PC-9 (cell line): ENCODE data around the gene NBEA. TPM values are rescaled to one million over a fixed set of nuclear protein-coding genes. Genes with fewer than 3 reads are reported as not detected.
A peak's percentile ranks its signal among the peaks of the same experiment; 100 is the strongest.

Experiments used
- BruUV-seq: library from RNA; stranded (reverse); fragments of 400-500 nt; replicated peaks from 2 replicates; lab custom pipeline; 2021; lab: Mats Ljungman, UMichigan
- CTCF ChIA-PET: fragments of 300-600 bp; sonication (Branson Sonifier 250); formaldehyde crosslinking; loops from one replicate; lab custom pipeline; 2022; ENCODE audit warnings: antibody characterized with exemption; lab: Charles Lee
- POLR2A ChIA-PET: fragments of 300-600 bp; sonication (Branson Sonifier 250); formaldehyde crosslinking; loops from one replicate; lab custom pipeline; 2022; ENCODE audit warnings: antibody characterized with exemption; ENCODE audit not compliant: unreplicated experiment; lab: Charles Lee
- DNase-seq, 2 experiments: peaks; one replicate each; pipeline versions ENCODE4 v3.0.0 to v3.0.0-alpha.2; 2015 to 2022; ENCODE audit warnings: mixed read lengths in 1 of 2
- H2AFZ ChIP-seq: fragments of 200-600 bp; sonication (generic); 2 replicates; pipeline ENCODE4 v1.8.1; 2017; ENCODE audit warnings: antibody characterized with exemption
- H3F3A ChIP-seq: fragments of 200-600 bp; sonication (generic); 2 replicates; pipeline ENCODE4 v1.8.1; 2017; ENCODE audit warnings: antibody characterized with exemption, mild to moderate bottlenecking, low read depth; ENCODE audit not compliant: insufficient read depth
- H3K27ac ChIP-seq: fragments of 200-600 bp; sonication (generic); 2 replicates; pipeline ENCODE4 v1.6.1; 2016; ENCODE audit warnings: mixed run types
- H3K27me3 ChIP-seq: fragments of 200-600 bp; sonication (generic); 2 replicates; pipeline ENCODE4 v1.6.1; 2016; ENCODE audit warnings: low read depth, mixed run types; ENCODE audit not compliant: insufficient read depth
- H3K36me3 ChIP-seq: fragments of 200-600 bp; sonication (generic); 2 replicates; pipeline ENCODE4 v1.6.1; 2016; ENCODE audit warnings: low read depth, mixed run types
- H3K4me1 ChIP-seq: fragments of 200-600 bp; sonication (generic); replicated peaks from 2 replicates; pipeline ENCODE4 v1.6.1; 2016; ENCODE audit warnings: mixed run types; ENCODE audit not compliant: insufficient read depth
- H3K4me2 ChIP-seq: fragments of 200-600 bp; sonication (generic); 2 replicates; pipeline ENCODE4 v1.6.1; 2017; ENCODE audit warnings: mixed run types
- H3K4me3 ChIP-seq: fragments of 200-600 bp; sonication (generic); 2 replicates; pipeline ENCODE4 v1.6.1; 2016; ENCODE audit warnings: mixed run types
- H3K79me2 ChIP-seq: fragments of 200-600 bp; sonication (generic); 2 replicates; pipeline ENCODE4 v1.6.1; 2017; ENCODE audit warnings: low read depth, mixed run types
- H3K9me2 ChIP-seq: fragments of 200-600 bp; sonication (generic); 2 replicates; pipeline ENCODE4 v1.8.1; 2017; ENCODE audit warnings: mild to moderate bottlenecking; ENCODE audit not compliant: insufficient read depth
- H3K9me3 ChIP-seq: fragments of 200-600 bp; sonication (generic); 2 replicates; pipeline ENCODE4 v1.8.1; 2016; ENCODE audit warnings: low read depth; ENCODE audit not compliant: insufficient read depth
- H4K20me1 ChIP-seq: fragments of 200-600 bp; sonication (generic); 2 replicates; pipeline ENCODE4 v1.8.1; 2017; ENCODE audit not compliant: insufficient read depth
- EZH2 ChIP-seq: fragments of 200-600 bp; sonication (generic); IDR thresholded peaks from 2 replicates; pipeline ENCODE4 v1.8.0; 2017; ENCODE audit warnings: antibody characterized with exemption, low read depth
- intact Hi-C: fragments of 100-400 bp; cut with micrococcal nuclease; formaldehyde crosslinking; loops from one replicate; pipeline ENCODE4 v1.10.0; 2022; ENCODE audit not compliant: unreplicated experiment
- total RNA-seq: library from RNA; stranded (reverse); gene quantifications from 2 replicates; pipeline ENCODE4 v1.2.3, GENCODE V29; 2021
- TF ChIP-seq, protein P1 (sequence below): fragments of 200-600 bp; sonication (generic); conservative IDR thresholded peaks from 2 replicates; pipeline ENCODE4 v1.6.1; 2017; ENCODE audit warnings: mixed run types, antibody characterized with exemption, mild to moderate bottlenecking, moderate library complexity

Gene NBEA
- total RNA-seq, 1 experiment from 2014 or later = 4.0 TPM

DNA sequence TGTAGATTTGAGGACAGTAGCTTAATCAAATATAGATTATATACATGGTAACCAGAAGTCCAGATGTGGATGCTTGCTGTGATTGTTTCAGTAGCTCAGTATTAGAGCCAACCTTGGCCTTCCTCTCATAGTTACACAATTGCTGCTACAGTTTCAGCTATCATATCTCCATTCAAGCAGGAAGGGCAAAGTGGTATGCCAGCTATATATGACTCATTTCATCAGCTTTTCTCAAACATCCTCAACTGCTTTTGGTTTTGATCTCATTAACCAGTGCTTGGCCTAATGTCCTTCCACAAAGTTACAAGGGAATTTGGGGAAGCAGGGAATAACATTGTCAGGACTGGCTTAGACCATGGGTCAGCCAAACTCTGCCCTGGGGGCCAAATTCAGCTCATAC, 607.4 kb downstream of the NBEA start:
- Histone ChIP-seq H3K79me2 (no peaks in the 10 kb centered on the region), H3K9me2 (no peaks in the 10 kb centered on the region), H3K27me3 (no peaks in the 10 kb centered on the region), H3F3A (peaks cover 11% of the 10 kb centered on the region), H3K4me3 (no peak overlapping the region), H3K9me3 (no peaks in the 10 kb centered on the region), H3K4me2 (peak overlapping the region; percentile 10), H4K20me1 (no peaks in the 10 kb centered on the region), H3K36me3 (no peaks in the 10 kb centered on the region), H2AFZ (no peak overlapping the region), H3K4me1 (peaks cover 26% of the 10 kb centered on the region), H3K27ac (peak overlapping the region; percentile 43)
- ChIA-PET CTCF (no interaction called here), POLR2A (no interaction called here)
- peak; percentile 3 to 68 for DNase-seq
- intact Hi-C loops = no loop called here
- TF ChIP-seq, protein P1, sequence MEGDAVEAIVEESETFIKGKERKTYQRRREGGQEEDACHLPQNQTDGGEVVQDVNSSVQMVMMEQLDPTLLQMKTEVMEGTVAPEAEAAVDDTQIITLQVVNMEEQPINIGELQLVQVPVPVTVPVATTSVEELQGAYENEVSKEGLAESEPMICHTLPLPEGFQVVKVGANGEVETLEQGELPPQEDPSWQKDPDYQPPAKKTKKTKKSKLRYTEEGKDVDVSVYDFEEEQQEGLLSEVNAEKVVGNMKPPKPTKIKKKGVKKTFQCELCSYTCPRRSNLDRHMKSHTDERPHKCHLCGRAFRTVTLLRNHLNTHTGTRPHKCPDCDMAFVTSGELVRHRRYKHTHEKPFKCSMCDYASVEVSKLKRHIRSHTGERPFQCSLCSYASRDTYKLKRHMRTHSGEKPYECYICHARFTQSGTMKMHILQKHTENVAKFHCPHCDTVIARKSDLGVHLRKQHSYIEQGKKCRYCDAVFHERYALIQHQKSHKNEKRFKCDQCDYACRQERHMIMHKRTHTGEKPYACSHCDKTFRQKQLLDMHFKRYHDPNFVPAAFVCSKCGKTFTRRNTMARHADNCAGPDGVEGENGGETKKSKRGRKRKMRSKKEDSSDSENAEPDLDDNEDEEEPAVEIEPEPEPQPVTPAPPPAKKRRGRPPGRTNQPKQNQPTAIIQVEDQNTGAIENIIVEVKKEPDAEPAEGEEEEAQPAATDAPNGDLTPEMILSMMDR = no peak
- no peak for TF ChIP-seq EZH2
- BruUV-seq = no TSS peak

DNA sequence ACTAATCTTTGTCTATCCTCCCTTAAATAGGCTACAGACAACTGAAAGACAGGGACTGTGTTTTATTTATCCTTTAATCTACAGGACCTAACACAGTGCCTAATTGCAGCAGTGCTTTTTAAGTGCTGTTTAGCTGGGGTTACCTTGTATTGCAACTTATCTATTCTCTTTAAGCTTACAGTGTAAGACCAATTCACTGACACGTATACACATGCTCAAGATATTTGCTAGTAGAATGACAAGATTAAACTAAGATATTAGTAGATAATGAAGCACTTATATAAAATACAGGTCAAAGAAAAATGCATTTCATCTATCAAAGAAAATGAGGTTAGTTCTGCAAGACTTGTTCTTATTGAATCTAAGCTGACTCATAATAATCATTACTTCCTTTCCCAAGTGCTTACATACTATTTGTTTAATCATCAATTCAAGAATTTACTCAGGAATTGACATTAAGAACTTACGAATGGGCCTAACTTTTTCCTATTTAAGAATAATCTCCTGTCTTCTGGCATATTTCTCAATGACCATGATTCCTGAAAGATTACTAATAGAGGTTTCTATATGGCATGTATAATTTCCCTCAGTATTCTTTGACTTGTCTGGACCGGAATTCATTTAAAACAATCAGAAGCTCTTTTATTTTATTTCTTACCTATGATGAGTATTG, 610.2 kb downstream of the NBEA start:
- H3K27ac ChIP-seq = peak overlapping the region; percentile 49

DNA sequence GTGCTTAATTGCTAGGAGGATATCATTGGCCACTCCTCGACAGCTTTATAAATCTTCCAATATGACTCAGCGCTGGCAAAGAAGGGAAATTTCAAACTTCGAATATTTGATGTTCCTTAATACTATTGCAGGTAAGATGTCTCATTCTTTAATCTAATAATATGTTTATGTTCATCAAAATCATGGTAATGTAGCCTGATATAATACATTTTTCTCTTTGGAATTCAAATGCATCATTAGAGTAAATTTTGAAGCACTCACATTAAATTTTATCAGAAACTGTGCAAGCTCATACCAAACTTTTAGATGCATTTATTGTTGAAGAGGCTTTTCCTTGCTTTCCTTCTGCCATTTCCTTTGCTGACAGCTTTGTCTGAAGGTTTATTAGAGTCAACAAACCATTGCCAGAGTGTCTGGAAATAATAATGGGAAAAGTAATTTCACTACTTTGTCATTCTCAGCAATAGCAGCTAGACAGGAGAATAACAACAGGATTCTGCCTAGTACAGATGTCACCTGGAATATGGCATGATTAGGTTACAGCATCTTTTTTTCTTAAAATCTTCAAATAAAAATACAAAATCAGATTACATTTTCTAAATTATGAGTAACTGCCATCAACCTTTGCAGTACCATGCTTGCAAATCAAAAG, 613.0 kb downstream of the NBEA start:
- peaks cover 5% of the 10 kb centered on the region for H3F3A ChIP-seq
- no peaks in the 10 kb centered on the region for H3K9me2 ChIP-seq
- no peaks in the 10 kb centered on the region for H3K9me3 ChIP-seq
- H2AFZ ChIP-seq = no peak overlapping the region
- no peaks in the 10 kb centered on the region; the same call in 1 of the 2 replicates for H3K36me3 ChIP-seq
- ChIA-PET CTCF (no interaction called here), POLR2A (interaction anchor here (0.6 kb wide), 1 partner anchor 97 kb away, joined by 3 read pairs; no protein-coding TSS in a partner anchor)
- no peak overlapping the region for H3K4me2 ChIP-seq
- no TSS peak for BruUV-seq
- DNase-seq = no peak
- intact Hi-C loops = no loop called here
- TF ChIP-seq, protein P1 = no peak
- TF ChIP-seq EZH2 = no peak
- H3K79me2 ChIP-seq = no peaks in the 10 kb centered on the region
- H3K4me3 ChIP-seq = no peak overlapping the region
- no peak overlapping the region for H3K27ac ChIP-seq
- H3K27me3 ChIP-seq = no peaks in the 10 kb centered on the region
- peaks cover 14% of the 10 kb centered on the region for H3K4me1 ChIP-seq
- H4K20me1 ChIP-seq = no peaks in the 10 kb centered on the region

More for the DNA sequence above, 610.2 kb downstream of the NBEA start:
- no TSS peak for BruUV-seq
- Histone ChIP-seq H3K79me2 (no peaks in the 10 kb centered on the region), H3K27me3 (no peaks in the 10 kb centered on the region), H3K36me3 (no peaks in the 10 kb centered on the region; the same call in 1 of the 2 replicates), H4K20me1 (no peaks in the 10 kb centered on the region), H3K4me2 (peak overlapping the region; percentile 25; the same call in 1 of the 2 replicates), H3K4me3 (no peak overlapping the region), H2AFZ (no peak overlapping the region), H3F3A (peaks cover 11% of the 10 kb centered on the region), H3K9me2 (no peaks in the 10 kb centered on the region), H3K4me1 (peaks cover 26% of the 10 kb centered on the region), H3K9me3 (no peaks in the 10 kb centered on the region)
- intact Hi-C loops = no loop called here
- TF ChIP-seq EZH2 = no peak
- TF ChIP-seq, protein P1 = no peak
- POLR2A ChIA-PET = no interaction called here
- CTCF ChIA-PET = interaction anchor here (0.6 kb wide), 1 partner anchor 459 kb away, joined by 9 read pairs; no protein-coding TSS in a partner anchor
- peak in 1 of 2 experiments; percentile 79 for DNase-seq
